Spinal cord (tissue), 10 donors: ENCODE data around the gene NBEA. TPM values are rescaled to one million over a fixed set of nuclear protein-coding genes. Genes with fewer than 3 reads are reported as not detected.

Source experiments
- DNase-seq, 6 donors: peaks; one replicate each; pipeline versions ENCODE4 v3.0.0 to v3.0.0-alpha.2; 2013 to 2015; ENCODE audit warnings: low spot score in 6 of 6, low read depth in 4 of 6
- H3K27ac ChIP-seq: one replicate; pipeline ENCODE4 v1.5.1; 2013; ENCODE audit warnings: low read depth, low read length, control low read depth
- H3K27me3 ChIP-seq: one replicate; pipeline ENCODE4 v1.6.1; 2013; ENCODE audit warnings: low read length; ENCODE audit not compliant: control insufficient read depth, insufficient read depth
- H3K36me3 ChIP-seq: one replicate; pipeline ENCODE4 v1.6.1; 2013; ENCODE audit warnings: low read length; ENCODE audit not compliant: control insufficient read depth, insufficient read depth
- H3K4me1 ChIP-seq: one replicate; pipeline ENCODE4 v1.6.1; 2013; ENCODE audit warnings: low read length; ENCODE audit not compliant: control insufficient read depth, insufficient read depth
- H3K4me3 ChIP-seq: one replicate; pipeline ENCODE4 v1.5.1; 2013; ENCODE audit warnings: low read depth, low read length, control low read depth
- H3K9me3 ChIP-seq: one replicate; pipeline ENCODE4 v1.6.1; 2013; ENCODE audit warnings: low read length; ENCODE audit not compliant: control insufficient read depth, insufficient read depth
- WGBS: methylation state at CpG from one replicate; pipeline ENCODE4 v1.1.5; 2013; ENCODE audit warnings: missing lambda C conversion rate; ENCODE audit not compliant: insufficient coverage; 5-methylcytosine and 5-hydroxymethylcytosine counted together
- long read RNA-seq, 4 donors: transcript quantifications; one replicate each; lab custom pipeline, GENCODE V29; 2026
- polyA plus RNA-seq, 2 donors: library from polyadenylated mRNA; unstranded; fragments of 120-200 nt; gene quantifications; one replicate each; pipeline ENCODE4 v1.2.1, GENCODE V29; 2013; ENCODE audit not compliant: insufficient read length in 2 of 2
- total RNA-seq, 2 donors: library from RNA; depleted of rRNA in 1 of 2; stranded (reverse); fragments of 120-200 nt in 1 of 2; fragments of >200 nt in 1 of 2; gene quantifications; one replicate each; pipeline versions ENCODE4 v1.2.3 to v1.2.4, GENCODE V29; 2013 to 2014
- donor health status: healthy.

Gene NBEA, protein sequence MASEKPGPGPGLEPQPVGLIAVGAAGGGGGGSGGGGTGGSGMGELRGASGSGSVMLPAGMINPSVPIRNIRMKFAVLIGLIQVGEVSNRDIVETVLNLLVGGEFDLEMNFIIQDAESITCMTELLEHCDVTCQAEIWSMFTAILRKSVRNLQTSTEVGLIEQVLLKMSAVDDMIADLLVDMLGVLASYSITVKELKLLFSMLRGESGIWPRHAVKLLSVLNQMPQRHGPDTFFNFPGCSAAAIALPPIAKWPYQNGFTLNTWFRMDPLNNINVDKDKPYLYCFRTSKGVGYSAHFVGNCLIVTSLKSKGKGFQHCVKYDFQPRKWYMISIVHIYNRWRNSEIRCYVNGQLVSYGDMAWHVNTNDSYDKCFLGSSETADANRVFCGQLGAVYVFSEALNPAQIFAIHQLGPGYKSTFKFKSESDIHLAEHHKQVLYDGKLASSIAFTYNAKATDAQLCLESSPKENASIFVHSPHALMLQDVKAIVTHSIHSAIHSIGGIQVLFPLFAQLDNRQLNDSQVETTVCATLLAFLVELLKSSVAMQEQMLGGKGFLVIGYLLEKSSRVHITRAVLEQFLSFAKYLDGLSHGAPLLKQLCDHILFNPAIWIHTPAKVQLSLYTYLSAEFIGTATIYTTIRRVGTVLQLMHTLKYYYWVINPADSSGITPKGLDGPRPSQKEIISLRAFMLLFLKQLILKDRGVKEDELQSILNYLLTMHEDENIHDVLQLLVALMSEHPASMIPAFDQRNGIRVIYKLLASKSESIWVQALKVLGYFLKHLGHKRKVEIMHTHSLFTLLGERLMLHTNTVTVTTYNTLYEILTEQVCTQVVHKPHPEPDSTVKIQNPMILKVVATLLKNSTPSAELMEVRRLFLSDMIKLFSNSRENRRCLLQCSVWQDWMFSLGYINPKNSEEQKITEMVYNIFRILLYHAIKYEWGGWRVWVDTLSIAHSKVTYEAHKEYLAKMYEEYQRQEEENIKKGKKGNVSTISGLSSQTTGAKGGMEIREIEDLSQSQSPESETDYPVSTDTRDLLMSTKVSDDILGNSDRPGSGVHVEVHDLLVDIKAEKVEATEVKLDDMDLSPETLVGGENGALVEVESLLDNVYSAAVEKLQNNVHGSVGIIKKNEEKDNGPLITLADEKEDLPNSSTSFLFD (N-terminal part only)
- 100 to 1,000 TPM in 1 of 2 donors, 10 to 100 TPM in 1; 39.1 to 136 TPM for total RNA-seq
- 10 to 100 TPM; 61.3 to 84.4 TPM for polyA plus RNA-seq
- long read RNA-seq, donor 1, partial matches to known transcripts, result 5 of 5 reads
- long read RNA-seq, donor 1, other reads (novel, unspliced or antisense), result 0 of 5 reads
- long read RNA-seq, donor 2, result 0 reads
- long read RNA-seq, donor 3, result 0 reads
- long read RNA-seq, donor 4, result 0 reads

DNA sequence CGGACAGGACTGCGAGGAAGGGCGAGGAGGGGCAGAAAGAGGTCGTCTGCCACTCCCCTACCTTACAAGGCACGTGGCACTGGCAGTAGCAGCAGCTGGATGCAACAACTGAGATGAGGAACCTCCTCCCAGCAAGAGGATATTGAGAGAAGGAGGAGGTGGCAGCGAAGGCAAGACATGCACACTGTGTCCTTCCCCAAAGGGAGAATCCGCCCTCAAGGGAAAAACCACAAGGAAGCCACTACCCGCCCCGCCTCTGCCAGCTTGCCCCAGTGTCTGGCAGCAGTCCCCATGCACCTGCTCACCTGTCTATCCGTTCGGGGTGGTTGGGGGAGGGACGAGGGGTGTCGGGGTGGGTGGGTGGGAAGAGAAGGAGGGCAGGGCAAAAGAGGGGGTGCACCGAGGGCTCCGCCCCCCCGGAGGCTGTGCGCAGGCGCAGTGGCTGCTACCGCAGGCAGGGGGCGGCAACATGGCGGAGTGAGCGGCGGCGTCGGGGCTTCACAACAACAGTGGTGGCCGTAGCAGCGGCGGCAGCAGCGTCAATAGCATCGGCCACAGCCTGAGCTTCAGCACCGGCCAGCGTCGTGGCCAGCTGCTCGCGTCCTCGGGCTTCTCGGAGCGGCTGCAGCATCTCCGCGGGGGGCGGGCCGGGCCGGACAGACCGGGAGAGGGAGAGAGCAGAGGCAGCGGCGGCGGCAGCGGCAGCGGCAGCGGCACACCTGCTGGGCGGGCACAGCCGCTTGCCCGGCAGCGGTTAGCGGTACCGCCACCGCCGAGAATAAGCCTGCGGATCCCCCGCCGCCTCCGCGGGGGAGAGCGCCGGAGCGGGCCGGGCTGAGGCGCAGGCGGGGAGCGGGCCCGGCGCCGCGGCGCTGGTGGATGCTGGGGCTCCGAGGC, at the start of gene NBEA:
NBEA (plus strand) TSS at position 436 of the 897 bp plus-strand sequence. CDS start 551 bp downstream, outside the sequence.
- H3K36me3 ChIP-seq, result no peaks in the 10 kb centered on the region
- peak within 1 kb of the TSS; percentile 75 for H3K4me3 ChIP-seq
- peak; percentile 65 to 97 (median 81) for DNase-seq
- no peaks in the 10 kb centered on the region for H3K27me3 ChIP-seq
- H3K4me1 ChIP-seq, result no peaks in the 10 kb centered on the region
- H3K27ac ChIP-seq, result peak within 1 kb of the TSS; percentile 89
- H3K9me3 ChIP-seq, result no peaks in the 10 kb centered on the region
- under 1% methylated on average over 63 of the region's 76 CpGs for WGBS

DNA sequence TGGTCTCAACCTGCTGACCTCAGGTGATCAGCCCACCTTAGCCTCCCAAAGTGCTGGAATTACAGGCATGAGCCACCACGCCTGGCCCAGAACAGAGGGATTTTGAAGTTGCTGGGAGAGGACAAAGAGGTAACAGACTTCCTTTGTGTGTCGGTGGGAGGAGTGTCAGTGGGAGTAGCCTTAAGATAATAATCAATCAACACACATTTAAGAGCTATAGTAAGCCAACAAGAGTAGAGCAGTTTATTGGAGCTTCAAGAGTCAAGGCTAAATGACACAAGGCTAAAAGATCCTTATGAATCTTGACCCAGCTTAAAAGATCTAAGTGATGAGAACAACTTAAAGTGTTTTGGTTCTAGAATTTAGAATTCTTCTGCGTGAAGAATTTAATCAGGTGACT, 47.3 kb upstream of the NBEA start:
- WGBS, result no CpG with 5 or more reads among the region's 3 CpGs
- H3K27me3 ChIP-seq, result no peaks in the 10 kb centered on the region
- no peaks in the 10 kb centered on the region for H3K9me3 ChIP-seq
- H3K27ac ChIP-seq, result no peak overlapping the region
- no peaks in the 10 kb centered on the region for H3K36me3 ChIP-seq
- no peak for DNase-seq
- no peak overlapping the region for H3K4me3 ChIP-seq
- H3K4me1 ChIP-seq, result no peaks in the 10 kb centered on the region

DNA sequence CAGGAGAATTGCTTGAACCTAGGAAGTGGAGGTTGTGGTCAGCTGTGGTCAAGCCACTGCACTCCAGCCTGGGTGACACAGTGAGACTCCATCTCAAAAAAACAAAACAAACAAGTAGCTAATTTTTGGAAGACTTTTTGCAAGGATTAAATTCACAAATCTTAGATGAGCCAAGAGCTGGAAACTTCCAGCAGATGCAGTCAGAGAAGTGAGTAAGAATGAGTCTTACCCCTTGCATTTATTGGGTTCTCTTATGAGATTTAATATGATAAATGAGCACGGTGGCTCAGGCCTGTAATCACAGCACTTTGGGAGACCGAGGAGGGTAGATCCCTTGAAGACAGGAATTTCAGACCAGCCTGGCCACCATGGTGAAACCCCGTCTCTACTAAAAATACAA, 44.9 kb upstream of the NBEA start:
- H3K27ac ChIP-seq, result no peak overlapping the region
- no peaks in the 10 kb centered on the region for H3K4me1 ChIP-seq
- no peaks in the 10 kb centered on the region for H3K9me3 ChIP-seq
- no peak overlapping the region for H3K4me3 ChIP-seq
- 100% methylated on average over 3 of the region's 3 CpGs for WGBS
- no peak for DNase-seq
- no peaks in the 10 kb centered on the region for H3K36me3 ChIP-seq
- no peaks in the 10 kb centered on the region for H3K27me3 ChIP-seq

DNA sequence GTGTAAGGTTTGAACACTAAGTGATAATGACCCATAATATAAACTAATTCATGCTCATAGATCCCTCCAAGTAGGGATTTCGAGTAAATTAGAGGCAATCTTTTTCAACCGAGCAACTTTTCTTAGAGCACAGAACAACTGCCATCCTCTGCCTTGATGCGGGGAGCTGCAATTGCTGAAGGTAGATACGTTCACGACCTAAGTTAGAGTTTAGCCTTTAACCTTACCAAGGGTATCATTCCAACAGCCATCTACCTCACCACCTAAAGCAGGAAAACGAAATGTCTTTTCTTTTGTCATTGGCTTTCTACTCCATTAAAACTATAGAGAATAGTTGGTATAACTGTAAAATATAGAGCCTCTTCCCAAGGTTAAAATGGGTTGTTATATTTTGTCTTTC, 42.2 kb upstream of the NBEA start:
- Histone ChIP-seq H3K9me3 (no peaks in the 10 kb centered on the region), H3K36me3 (no peaks in the 10 kb centered on the region), H3K27ac (no peak overlapping the region), H3K27me3 (no peaks in the 10 kb centered on the region), H3K4me1 (no peaks in the 10 kb centered on the region), H3K4me3 (no peak overlapping the region)
- DNase-seq, result no peak
- WGBS, result no CpG with 5 or more reads among the region's 6 CpGs

DNA sequence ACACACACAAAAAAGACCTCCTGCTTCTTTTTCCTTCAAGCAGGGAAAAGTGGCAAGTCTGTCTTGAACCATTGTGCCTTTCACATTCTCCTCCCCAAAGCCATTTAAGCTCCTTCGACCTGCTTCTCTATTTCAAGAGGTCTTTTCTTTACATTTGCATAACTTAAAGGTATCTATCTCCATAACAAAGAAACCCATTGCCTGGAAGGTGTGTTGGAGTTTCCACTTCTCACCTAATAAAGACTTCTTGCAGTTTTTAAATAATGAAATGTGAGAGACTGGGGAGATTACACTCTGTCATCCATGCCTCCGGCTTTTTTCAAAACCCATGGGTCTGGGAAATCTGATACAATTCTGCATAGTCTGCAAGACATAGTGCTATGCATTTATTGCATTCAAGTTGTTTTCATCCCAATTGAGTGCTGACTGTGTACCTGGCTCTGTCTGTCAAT, 41.8 kb upstream of the NBEA start:
- Histone ChIP-seq H3K27me3 (no peaks in the 10 kb centered on the region), H3K27ac (no peak overlapping the region), H3K4me3 (no peak overlapping the region), H3K36me3 (no peaks in the 10 kb centered on the region), H3K4me1 (no peaks in the 10 kb centered on the region), H3K9me3 (no peaks in the 10 kb centered on the region)
- WGBS, result no CpG with 5 or more reads among the region's 2 CpGs
- DNase-seq, result no peak

DNA sequence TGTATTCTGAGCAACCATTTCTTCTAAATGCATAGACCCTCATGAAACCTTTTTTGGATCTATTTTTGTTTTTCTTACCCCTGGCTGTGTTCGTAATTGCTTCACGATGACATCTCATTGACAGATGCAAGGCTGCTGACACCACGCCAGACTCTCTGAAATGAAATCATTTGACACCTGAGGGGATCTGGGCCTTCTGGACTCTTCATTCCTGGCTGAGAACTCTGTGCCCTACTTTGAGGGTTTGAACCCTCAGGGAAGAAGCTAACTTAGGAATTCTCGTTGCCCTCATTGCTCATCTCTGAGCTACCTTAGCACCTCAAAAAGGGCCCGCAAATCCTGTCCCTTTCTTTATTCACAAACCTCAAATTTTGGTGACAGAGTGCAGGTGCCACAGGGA, 40.5 kb upstream of the NBEA start:
- H3K4me1 ChIP-seq, result no peaks in the 10 kb centered on the region
- H3K27ac ChIP-seq, result no peak overlapping the region
- no peaks in the 10 kb centered on the region for H3K27me3 ChIP-seq
- no peak overlapping the region for H3K4me3 ChIP-seq
- no peak for DNase-seq
- 66% methylated on average over 4 of the region's 5 CpGs for WGBS
- no peaks in the 10 kb centered on the region for H3K9me3 ChIP-seq
- H3K36me3 ChIP-seq, result no peaks in the 10 kb centered on the region

DNA sequence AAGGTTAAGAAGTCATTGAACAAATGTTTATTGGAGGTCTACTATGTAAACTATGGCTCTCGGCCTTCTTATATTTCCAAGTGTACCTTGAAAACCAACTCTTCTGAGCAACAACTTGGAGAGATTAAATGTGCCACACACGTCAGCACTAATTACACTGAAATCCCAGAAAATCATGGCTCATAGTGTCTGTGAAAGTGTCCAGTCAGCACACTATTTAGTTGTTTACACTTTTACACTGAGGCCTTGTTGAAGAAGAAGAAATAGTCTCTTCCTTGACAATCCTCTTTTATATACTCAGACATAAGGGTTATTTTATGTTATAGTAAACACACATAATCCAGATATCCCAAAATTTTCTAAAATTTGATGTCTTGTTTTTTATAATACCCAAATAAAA, 30.9 kb upstream of the NBEA start:
- no CpG with 5 or more reads among the region's 2 CpGs for WGBS
- H3K4me1 ChIP-seq, result no peaks in the 10 kb centered on the region

DNA sequence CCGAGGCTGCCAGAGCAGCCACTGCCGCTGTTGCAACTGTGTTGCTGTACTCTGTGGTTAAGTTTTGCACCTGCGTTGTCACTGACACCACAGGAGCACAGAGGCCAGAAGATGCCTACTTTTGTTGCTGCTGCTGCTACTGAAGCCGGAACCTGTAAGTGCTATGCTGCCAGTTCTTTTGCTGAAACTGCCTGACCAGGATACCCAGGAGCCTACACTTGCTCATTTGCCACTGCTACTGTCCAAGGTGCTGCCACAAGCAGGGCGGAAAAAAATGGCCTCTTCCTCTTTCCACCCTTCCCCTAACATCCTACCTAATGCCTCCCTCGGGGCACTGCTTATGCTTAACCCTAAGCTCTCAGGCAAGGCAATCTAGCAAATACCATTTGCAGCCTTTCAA, 29.0 kb upstream of the NBEA start:
- H3K27me3 ChIP-seq, result no peaks in the 10 kb centered on the region
- DNase-seq, result peak in 1 of 6 donors; percentile 8
- WGBS, result 71% methylated on average over 5 of the region's 6 CpGs
- H3K9me3 ChIP-seq, result no peaks in the 10 kb centered on the region
- no peak overlapping the region for H3K4me3 ChIP-seq
- H3K4me1 ChIP-seq, result no peaks in the 10 kb centered on the region
- H3K36me3 ChIP-seq, result no peaks in the 10 kb centered on the region
- H3K27ac ChIP-seq, result no peak overlapping the region

More for the DNA sequence above, 30.9 kb upstream of the NBEA start:
- H3K4me3 ChIP-seq, result no peak overlapping the region
- H3K27ac ChIP-seq, result no peak overlapping the region
- H3K36me3 ChIP-seq, result no peaks in the 10 kb centered on the region
- no peak for DNase-seq
- no peaks in the 10 kb centered on the region for H3K27me3 ChIP-seq
- H3K9me3 ChIP-seq, result no peaks in the 10 kb centered on the region
